ENCODE measurements around the gene SIRPG.
A peak's percentile ranks its signal among the peaks of the same experiment; 100 is the strongest.

The SIRPG gene

DNA sequence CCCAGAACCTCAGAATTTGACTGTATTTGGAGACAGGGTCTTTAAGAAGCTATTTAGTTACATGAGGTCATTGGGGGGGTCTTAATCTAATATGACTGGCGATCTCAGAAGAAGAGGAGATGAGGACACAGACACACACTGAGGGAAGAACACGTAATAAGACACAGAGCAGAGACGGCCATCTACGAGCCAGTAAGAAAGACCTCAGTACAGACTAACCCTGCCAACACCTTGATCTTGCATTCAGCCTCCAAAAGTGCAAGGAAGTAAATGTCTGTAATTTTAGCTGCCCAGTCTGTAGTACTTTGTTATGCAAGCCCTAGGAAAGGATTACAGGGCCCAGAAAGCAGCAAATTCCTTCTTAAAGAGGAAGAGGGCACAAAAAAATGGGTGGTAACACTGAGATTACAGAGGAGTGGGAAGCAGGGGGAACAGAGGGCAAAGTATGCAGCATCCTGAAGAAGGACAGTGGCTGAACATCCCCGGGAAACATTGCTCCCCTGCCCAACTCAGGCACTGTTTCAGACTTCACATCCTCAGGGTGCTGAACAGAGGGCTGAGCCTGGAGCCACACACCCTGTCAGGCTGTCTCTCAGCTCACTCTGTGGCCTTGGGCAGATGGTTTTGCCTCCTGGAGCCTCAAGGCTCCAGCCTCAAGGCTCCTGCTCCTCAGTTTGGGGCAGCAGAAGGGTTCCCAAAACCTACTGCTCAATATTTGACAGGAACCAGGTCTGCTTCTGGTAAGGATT is 27.9 kb upstream of the SIRPG start:
- Mint-ChIP-seq H3K9me3 (peaks cover 11% of the 10 kb centered on the region), H3K27ac (peak overlapping the region; percentile 95), H3K4me1 (ENCODE audit: low read depth) (peaks cover 85% of the 10 kb centered on the region), H3K27me3 (no peaks in the 10 kb centered on the region), H3K4me3 (peak overlapping the region; percentile 85), H3K36me3 (ENCODE audit: low read depth) (peaks cover 21% of the 10 kb centered on the region)

DNA sequence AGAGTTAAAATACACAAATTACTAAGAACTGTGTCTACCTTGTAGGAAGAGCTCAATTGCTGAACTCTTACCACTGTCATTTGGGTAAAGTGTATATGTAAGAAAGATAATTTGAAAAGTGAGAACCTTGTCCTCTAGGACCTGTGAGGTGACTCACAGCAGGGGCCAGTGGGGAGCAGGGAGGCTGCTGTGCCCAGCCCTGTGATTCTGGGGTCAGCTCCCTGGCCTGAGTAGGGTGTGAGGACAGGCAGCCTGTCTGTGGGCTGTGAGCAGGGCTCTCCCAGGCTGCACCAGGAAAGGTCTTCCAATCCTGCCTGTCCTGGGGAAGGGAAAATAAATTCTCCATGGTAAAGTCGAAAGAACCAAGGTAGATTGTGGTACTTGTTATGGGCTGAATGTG is 27.3 kb upstream of the SIRPG start:
- Mint-ChIP-seq H3K4me3 (peak overlapping the region; percentile 85), H3K4me1 (ENCODE audit: low read depth) (peaks cover 85% of the 10 kb centered on the region), H3K27me3 (no peaks in the 10 kb centered on the region), H3K27ac (peak overlapping the region; percentile 95), H3K9me3 (peaks cover 11% of the 10 kb centered on the region), H3K36me3 (ENCODE audit: low read depth) (peaks cover 27% of the 10 kb centered on the region)

DNA sequence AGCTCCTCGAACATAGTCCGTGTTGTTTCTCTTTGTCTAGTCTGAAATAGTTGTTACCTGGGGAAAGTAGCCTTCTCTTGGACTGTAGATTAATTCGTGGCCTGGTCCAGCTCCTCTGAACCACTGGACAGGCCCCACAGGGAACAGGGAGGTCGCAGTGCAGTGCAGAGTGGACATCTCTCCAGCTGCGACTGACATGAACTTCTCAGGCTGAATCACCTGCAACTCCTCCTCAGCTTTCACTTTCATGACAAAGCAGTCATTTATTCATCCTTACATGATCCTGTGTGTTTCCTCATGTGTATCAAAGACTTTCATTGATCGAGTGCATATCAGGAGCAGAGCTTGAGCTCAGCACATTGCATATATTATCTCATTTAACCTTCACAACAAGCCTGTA is 19.1 kb upstream of the SIRPG start:
- Mint-ChIP-seq H3K4me3 (peak overlapping the region; percentile 65), H3K36me3 (ENCODE audit: low read depth) (peaks cover 42% of the 10 kb centered on the region), H3K27ac (peak overlapping the region; percentile 95), H3K9me3 (peaks cover 4% of the 10 kb centered on the region), H3K27me3 (no peaks in the 10 kb centered on the region), H3K4me1 (ENCODE audit: low read depth) (peaks cover 95% of the 10 kb centered on the region)

DNA sequence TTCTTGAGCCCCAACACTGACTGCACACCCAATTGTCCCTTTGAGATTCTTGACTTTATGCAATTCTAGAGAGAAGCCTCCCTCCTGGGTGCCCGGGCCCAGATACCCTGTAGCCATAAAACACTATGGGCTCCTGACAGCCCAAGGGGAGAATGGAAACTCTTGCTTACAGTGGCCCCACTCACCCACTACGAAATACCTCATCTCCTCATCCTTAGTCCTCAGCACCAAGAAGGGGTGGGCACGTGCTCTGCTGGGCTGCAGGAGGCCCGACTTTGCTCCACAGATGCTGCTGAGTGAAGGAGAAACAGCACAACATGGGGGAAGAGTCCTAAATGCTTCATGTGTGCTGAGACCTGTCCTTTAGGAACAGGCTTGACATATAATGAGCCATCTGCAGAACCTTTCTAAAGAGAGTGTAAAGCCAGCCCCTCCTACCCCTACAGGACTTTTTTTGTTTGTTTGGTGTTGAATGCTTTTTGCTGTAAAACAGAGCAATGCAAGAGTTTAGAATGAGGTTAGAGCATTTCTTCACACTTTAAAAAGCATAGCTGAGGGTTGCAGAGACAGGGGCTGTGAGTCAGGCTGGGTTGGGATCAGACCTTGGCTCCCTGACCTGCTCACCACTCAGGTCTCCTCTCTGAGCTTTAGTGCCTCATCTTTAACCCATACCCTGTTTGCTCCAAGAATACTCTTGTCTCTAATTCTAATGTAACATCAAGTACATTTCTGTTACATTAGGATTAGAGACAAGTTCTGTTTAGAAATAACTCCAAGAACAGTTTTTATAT is 17.6 kb upstream of the SIRPG start:
- H3K4me3 Mint-ChIP-seq = peak overlapping the region; percentile 57
- peaks cover 100% of the 10 kb centered on the region for H3K4me1 Mint-ChIP-seq (ENCODE audit: low read depth)
- no peaks in the 10 kb centered on the region for H3K27me3 Mint-ChIP-seq
- H3K9me3 Mint-ChIP-seq = peaks cover 2% of the 10 kb centered on the region
- peaks cover 45% of the 10 kb centered on the region for H3K36me3 Mint-ChIP-seq (ENCODE audit: low read depth)
- peak overlapping the region; percentile 95 for H3K27ac Mint-ChIP-seq

DNA sequence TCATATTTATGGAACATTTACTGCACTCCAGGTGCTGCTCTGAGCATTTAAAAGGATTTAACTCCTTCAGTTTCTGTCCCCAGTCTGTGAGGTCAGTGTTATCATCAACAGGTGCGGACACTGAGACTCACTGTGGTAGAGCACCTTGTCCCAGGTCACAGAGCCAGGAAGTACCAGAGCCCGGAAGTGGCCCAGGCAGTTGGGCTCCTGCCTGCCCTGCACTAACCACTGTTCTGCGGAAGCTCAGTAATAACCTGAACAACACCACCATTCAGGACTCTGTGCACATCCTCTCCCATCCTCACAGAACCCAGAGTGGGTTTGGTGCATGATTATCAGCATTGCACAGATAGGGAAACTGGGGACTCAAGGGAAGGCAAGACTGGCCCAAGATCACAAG is 16.8 kb upstream of the SIRPG start:
- peaks cover 44% of the 10 kb centered on the region for H3K36me3 Mint-ChIP-seq (ENCODE audit: low read depth)
- H3K27ac Mint-ChIP-seq = peak overlapping the region; percentile 95
- H3K27me3 Mint-ChIP-seq = no peaks in the 10 kb centered on the region
- H3K4me3 Mint-ChIP-seq = peak overlapping the region; percentile 57
- peaks cover 100% of the 10 kb centered on the region for H3K4me1 Mint-ChIP-seq (ENCODE audit: low read depth)
- H3K9me3 Mint-ChIP-seq = peaks cover under 1% of the 10 kb centered on the region

DNA sequence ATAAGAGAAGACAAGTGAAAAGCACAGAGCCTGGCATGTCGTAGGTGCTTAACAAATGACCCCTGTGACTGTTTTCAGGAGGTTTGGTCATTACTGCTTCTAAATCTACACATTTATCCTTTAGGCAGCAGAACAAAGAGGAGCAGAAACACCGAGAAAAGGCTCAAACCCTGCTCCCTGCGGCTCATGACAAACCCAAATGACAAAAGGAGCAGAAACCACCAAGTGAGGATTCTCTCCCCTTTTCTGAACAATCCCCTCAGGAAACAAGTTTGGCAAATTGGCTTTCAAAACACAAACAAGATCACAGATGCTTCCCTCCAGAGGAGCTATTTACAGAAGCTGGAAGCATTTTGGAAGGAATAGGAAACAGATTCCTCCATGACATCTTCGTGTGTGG is 15.8 kb upstream of the SIRPG start:
- peaks cover 45% of the 10 kb centered on the region for H3K36me3 Mint-ChIP-seq (ENCODE audit: low read depth)
- peaks cover 100% of the 10 kb centered on the region for H3K4me1 Mint-ChIP-seq (ENCODE audit: low read depth)
- peaks cover 8% of the 10 kb centered on the region for H3K9me3 Mint-ChIP-seq
- H3K27me3 Mint-ChIP-seq = no peaks in the 10 kb centered on the region
- H3K4me3 Mint-ChIP-seq = peak overlapping the region; percentile 74
- peak overlapping the region; percentile 95 for H3K27ac Mint-ChIP-seq

DNA sequence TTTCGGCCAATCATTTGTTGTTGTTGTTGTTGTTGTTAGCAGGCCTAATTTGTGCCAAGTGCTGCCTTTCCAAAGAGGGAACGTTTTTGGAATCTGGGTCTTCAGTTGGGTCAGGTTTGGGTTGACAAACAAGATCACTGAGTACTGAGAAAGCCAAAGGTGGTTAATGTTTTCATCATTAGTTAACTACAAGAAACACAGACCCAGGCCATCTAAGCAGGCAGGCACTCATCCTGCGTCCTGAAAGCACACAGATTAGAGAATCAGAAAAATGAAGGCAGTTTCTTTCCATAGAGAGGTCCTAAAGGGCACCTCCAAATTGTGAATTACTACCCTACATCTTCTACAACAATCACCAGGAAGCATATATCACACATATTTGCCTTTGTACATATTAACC is 15.1 kb upstream of the SIRPG start:
- H3K4me1 Mint-ChIP-seq (ENCODE audit: low read depth) = peaks cover 100% of the 10 kb centered on the region
- H3K27ac Mint-ChIP-seq = peak overlapping the region; percentile 95

DNA sequence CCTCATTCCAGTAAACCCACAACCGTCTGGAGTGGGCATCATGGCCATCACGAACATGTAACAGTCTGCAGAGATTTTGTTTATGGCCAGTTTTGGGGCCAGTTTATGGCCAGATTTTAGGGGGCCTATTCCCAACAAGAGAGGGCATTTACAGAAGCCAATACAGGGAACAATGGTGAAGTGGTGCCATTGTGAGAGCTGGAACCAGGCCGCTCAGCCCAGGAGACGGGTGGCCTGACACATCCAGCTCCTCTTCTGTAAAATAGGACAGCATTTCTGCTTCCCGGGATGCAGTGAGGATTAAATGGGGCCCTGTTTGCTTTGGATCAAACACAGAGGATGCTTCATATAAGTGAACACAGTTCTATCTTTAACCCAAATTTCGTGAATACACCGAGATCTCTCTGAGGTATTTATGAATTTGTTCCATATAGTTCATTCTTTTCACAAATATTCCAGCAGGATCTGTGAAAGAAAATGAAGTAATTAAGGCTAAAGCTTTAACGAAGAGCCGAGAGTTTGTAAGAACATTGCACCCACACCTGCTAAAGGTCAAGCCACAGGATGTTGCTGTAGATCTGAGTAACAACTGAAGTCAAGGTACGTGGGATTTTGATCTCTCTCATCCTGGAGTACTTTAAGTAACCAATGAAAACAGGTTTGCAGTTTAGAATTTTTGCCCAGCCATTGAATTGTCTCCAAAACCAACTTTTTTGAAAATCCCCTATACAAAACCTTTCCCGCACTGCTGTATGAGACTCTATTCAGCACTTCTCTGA is 14.5 kb upstream of the SIRPG start:
- Mint-ChIP-seq H3K36me3 (ENCODE audit: low read depth) (peaks cover 42% of the 10 kb centered on the region), H3K4me1 (ENCODE audit: low read depth) (peaks cover 100% of the 10 kb centered on the region)

More for the DNA sequence above, 15.1 kb upstream of the SIRPG start:
- H3K36me3 Mint-ChIP-seq (ENCODE audit: low read depth) = peaks cover 45% of the 10 kb centered on the region
- H3K9me3 Mint-ChIP-seq = peaks cover 8% of the 10 kb centered on the region
- H3K27me3 Mint-ChIP-seq = no peaks in the 10 kb centered on the region
- H3K4me3 Mint-ChIP-seq = peak overlapping the region; percentile 74

DNA sequence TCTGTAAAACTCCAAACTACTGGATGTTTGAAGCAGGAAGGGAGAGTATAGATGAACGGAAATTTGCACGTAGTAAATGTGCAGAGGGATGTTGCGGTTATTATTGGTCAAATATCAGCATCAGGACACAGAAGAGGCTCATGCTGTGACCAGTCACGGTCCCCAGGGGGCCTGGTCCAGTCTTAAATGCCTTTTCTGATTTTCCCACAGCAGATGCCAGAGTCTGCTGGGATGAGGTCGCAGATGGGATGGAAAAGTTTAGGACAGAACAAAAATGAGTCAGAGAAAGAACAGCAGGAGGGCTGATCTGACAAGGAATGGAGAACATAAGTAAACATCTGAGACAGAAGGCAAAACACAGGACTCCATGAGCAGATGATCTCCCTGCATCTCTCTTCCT is 11.7 kb upstream of the SIRPG start:
- H3K27ac Mint-ChIP-seq = peak overlapping the region; percentile 69
- peaks cover 100% of the 10 kb centered on the region for H3K4me1 Mint-ChIP-seq (ENCODE audit: low read depth)

More for the DNA sequence above, 14.5 kb upstream of the SIRPG start:
- Mint-ChIP-seq H3K27ac (peak overlapping the region; percentile 95), H3K4me3 (peak overlapping the region; percentile 74), H3K27me3 (no peaks in the 10 kb centered on the region), H3K9me3 (peaks cover 8% of the 10 kb centered on the region)

DNA sequence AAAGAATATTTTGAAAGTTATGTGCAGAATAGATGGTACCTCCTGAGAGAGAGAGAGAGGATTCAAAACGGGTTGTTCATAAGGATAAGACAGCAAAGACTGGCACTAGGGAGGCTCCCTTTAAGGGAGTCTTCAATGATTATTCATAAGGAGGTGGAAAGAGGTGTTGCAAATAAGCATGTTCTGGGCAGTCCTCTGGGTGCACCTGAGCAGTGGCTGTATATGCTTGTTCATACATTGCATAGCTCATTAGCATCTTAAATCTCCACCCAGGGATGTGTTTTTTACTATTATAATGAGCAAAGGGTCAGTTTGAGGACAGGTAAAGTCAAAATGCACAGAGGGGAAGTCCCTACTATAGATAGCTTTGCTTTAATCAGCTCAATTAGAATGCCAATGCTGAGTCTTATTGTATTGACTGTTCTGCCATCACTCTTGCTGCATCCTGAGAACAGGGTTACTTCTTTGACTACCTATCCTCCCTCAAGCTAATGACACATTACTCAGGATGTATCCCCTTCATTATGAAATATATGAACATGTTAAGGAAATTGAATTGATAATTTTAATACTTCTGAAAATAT is 10.0 kb upstream of the SIRPG start:
- peak overlapping the region; percentile 46 for H3K27ac Mint-ChIP-seq

More for the DNA sequence above, 11.7 kb upstream of the SIRPG start:
- Mint-ChIP-seq H3K4me3 (no peak overlapping the region), H3K36me3 (ENCODE audit: low read depth) (peaks cover 39% of the 10 kb centered on the region), H3K9me3 (peaks cover 8% of the 10 kb centered on the region), H3K27me3 (no peaks in the 10 kb centered on the region)

DNA sequence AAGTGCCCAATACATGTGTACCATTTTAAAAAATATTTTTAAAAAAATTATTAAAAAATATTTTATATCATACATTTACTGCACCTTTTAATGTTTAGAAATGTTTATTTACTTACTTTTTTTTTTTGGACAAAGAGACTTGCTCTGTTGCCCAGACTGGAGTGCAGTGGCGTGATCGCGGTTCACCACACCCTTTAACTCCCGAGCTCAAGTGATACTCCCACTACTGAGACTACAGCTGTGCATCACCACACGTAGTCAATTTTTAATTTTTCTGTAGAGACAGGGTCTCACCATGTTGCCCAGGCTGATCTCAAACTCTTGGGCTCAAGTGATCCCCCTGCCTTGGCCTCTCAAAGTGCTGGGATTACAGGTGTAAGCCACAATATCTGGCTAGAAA is 9.2 kb upstream of the SIRPG start:
- Mint-ChIP-seq H3K4me3 (no peak overlapping the region), H3K36me3 (ENCODE audit: low read depth) (peaks cover 39% of the 10 kb centered on the region), H3K9me3 (peaks cover 8% of the 10 kb centered on the region), H3K27me3 (no peaks in the 10 kb centered on the region), H3K27ac (peak overlapping the region; percentile 38), H3K4me1 (ENCODE audit: low read depth) (peaks cover 100% of the 10 kb centered on the region)

More for the DNA sequence above, 10.0 kb upstream of the SIRPG start:
- H3K4me1 Mint-ChIP-seq (ENCODE audit: low read depth) = peaks cover 100% of the 10 kb centered on the region
- peaks cover 44% of the 10 kb centered on the region for H3K36me3 Mint-ChIP-seq (ENCODE audit: low read depth)
- no peaks in the 10 kb centered on the region for H3K27me3 Mint-ChIP-seq
- H3K4me3 Mint-ChIP-seq = no peak overlapping the region
- peaks cover 8% of the 10 kb centered on the region for H3K9me3 Mint-ChIP-seq

DNA sequence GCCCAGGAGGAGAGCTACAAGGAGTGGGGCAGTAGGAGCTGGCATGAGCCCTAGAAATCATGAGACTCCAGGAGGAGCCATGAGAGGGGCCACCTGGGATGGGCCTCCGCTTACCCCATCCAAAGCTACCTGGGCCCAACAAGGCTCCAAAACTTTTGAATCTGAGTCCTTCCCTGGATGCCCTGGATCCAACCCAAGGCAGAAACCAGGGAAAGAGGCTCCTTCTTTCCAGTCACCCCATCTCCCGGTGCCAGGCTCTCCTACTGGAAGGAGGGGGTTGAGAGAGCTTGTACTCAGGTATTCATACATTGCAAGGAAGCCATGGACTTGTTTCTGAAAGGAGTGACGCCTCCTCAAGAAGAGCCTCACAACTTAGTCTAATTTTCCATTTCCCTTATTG is 7.8 kb upstream of the SIRPG start:
- H3K36me3 Mint-ChIP-seq (ENCODE audit: low read depth) = peaks cover 25% of the 10 kb centered on the region
- H3K27me3 Mint-ChIP-seq = no peaks in the 10 kb centered on the region
- peak overlapping the region; percentile 77 for H3K4me3 Mint-ChIP-seq
- peak overlapping the region; percentile 91 for H3K27ac Mint-ChIP-seq
- H3K9me3 Mint-ChIP-seq = peaks cover 8% of the 10 kb centered on the region
- peaks cover 100% of the 10 kb centered on the region for H3K4me1 Mint-ChIP-seq (ENCODE audit: low read depth)

DNA sequence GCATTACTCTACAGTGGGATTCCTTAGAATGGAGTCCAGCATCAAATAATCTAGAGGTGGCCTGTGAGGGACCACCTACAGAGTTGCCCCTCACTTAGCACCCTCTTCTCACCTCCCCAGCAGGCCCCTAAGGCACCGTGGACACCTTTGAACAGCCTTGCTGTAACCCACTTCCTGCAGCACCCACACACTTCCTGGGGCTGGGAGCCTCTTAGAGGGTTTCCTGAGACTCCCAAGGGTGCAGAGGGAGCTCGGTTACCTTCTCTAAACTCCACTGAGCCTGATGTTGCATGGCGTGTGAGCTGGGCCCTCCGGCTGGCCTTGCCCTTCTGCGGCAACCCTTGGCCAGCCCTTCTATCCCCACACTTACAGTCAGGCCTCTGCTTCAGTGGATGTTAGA is 7.3 kb upstream of the SIRPG start:
- H3K9me3 Mint-ChIP-seq = peaks cover 8% of the 10 kb centered on the region
- peak overlapping the region; percentile 91 for H3K27ac Mint-ChIP-seq
- peaks cover 22% of the 10 kb centered on the region for H3K36me3 Mint-ChIP-seq (ENCODE audit: low read depth)
- H3K27me3 Mint-ChIP-seq = no peaks in the 10 kb centered on the region
- H3K4me3 Mint-ChIP-seq = peak overlapping the region; percentile 77
- H3K4me1 Mint-ChIP-seq (ENCODE audit: low read depth) = peaks cover 100% of the 10 kb centered on the region

DNA sequence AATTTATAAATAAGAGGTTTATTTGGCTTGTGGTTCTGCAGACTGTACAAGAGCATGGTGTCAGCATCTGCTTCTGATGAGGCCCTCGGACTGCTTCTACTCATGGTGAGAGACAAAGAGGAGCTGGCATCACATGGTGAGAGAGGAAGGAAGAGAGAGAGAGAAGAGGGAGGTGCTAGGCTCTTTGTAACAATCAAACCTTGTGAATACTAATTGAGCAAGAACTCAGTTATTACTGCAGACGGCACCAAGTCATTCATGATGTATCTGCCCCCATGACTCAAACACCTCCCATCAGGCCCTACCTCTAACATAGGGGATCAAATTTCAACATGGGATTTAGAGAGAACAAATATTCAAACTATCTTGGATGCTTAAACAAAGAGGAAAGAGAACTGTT is 6.3 kb upstream of the SIRPG start:
- Mint-ChIP-seq H3K4me1 (ENCODE audit: low read depth) (peaks cover 100% of the 10 kb centered on the region), H3K36me3 (ENCODE audit: low read depth) (peaks cover 13% of the 10 kb centered on the region), H3K9me3 (peaks cover 3% of the 10 kb centered on the region), H3K27ac (peak overlapping the region; percentile 91), H3K4me3 (peak overlapping the region; percentile 77), H3K27me3 (no peaks in the 10 kb centered on the region)
